Right cardiac atrium (tissue), 5 donors: ENCODE measurements around the gene SGSM1. TPM values are rescaled to one million over a fixed set of nuclear protein-coding genes. Genes with fewer than 3 reads are reported as not detected.
A peak's percentile ranks its signal among the peaks of the same experiment; 100 is the strongest.
"Not testable (repeated sequence)": the region's sequence is repeated elsewhere in the genome, so short reads cannot be mapped to it uniquely, and the experiment has no call there.

Experiments used
- ATAC-seq, 2 donors: fragments of 200-7000 bp; cut with Tn5 transposase; one replicate each; pipeline versions ENCODE4 v1.8.0 to v1.9.1; 2020; ENCODE audit warnings: moderate library complexity in 2 of 2, mild to moderate bottlenecking in 1 of 2
- DNase-seq, 3 donors: peaks; one replicate each; pipeline ENCODE4 v3.0.0-alpha.2; 2020
- H3K27ac ChIP-seq: one replicate; pipeline ENCODE4 v1.5.1; 2013; ENCODE audit warnings: mild to moderate bottlenecking, low read length, control low read depth, moderate library complexity
- H3K27me3 ChIP-seq: one replicate; pipeline ENCODE4 v1.6.1; 2013; ENCODE audit not compliant: control insufficient read depth, insufficient read depth
- H3K4me1 ChIP-seq: one replicate; pipeline ENCODE4 v1.6.1; 2013; ENCODE audit warnings: low read length; ENCODE audit not compliant: control insufficient read depth, insufficient read depth
- H3K4me3 ChIP-seq: one replicate; pipeline ENCODE4 v1.5.1; 2013; ENCODE audit warnings: low read length, control low read depth
- H3K9me3 ChIP-seq: one replicate; pipeline ENCODE4 v1.6.1; 2013; ENCODE audit warnings: low read length; ENCODE audit not compliant: control insufficient read depth
- WGBS: extraction: QIAGEN DNeasy Blood & Tissue Kit; methylation state at CpG from one replicate; pipeline ENCODE4 v1.1.7; 2013; 5-methylcytosine and 5-hydroxymethylcytosine counted together
- intact Hi-C, 4 donors: fragments of 100-400 bp; cut with DNase I; formaldehyde crosslinking; loops; one replicate each; pipeline versions ENCODE4 v1.11.0 to v1.14.0; 2022 to 2023
- polyA plus RNA-seq: library from polyadenylated mRNA; stranded (reverse); fragments of 200-250 nt; gene quantifications from one replicate; pipeline ENCODE4 v1.2.3, GENCODE V29; 2013
- total RNA-seq, 4 donors: library from RNA; stranded (reverse); fragmentation: NEBNext Ultra II Directional; extraction: Animal tissue kit (Norgen Biotek cat#: 25700); gene quantifications; one replicate each; pipeline ENCODE4 v1.2.1, GENCODE V29; 2021
- donor health status: healthy with polysubstance abuse.
- donor health status: DM: no; HTN: yes; CAD: no.
- donor health status: DM: no; HTN: no; CAD: no.
- donor health status: DM: no; HTN: yes; CAD: no; lungs with severe emphysema.
- donor health status: DM: yes; HTN: yes; CAD: no.

Gene SGSM1
- total and polyA plus RNA-seq, 5 donors, result 15.0 to 47.5 (median 33.1) TPM

DNA sequence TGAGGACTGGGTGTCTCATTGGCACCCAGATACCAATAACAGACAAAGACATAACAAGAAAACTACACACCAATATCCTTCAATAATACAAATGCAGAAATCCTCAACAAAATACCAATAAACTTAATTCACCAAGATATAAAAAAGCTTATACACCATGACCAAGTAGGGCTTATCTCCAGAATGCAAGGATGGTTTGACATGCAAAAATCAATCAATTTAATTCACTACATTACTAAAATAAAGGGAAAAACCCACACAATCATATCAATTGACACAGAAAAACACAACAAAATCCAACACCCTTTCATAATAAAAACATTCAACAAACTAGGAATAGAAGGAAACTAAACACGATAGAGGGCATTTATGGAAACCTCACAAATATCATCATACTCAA is 99.9 kb downstream of the SGSM1 start:
- ATAC-seq (no peak), DNase-seq (no peak)
- Histone ChIP-seq H3K27ac (no peak overlapping the region), H3K9me3 (no peaks in the 10 kb centered on the region), H3K27me3 (no peaks in the 10 kb centered on the region), H3K4me1 (no peaks in the 10 kb centered on the region), H3K4me3 (no peak overlapping the region)
- intact Hi-C loops, result no loop called here
- 97% methylated on average over 1 of the region's 1 CpG for WGBS

GRCh38 chr22:24907101-24907500 is 101.1 kb downstream of the SGSM1 start:
- intact Hi-C loops, ATAC-seq: not testable (repeated sequence)
- 97% methylated on average over 3 of the region's 3 CpGs for WGBS

GRCh38 chr22:24920029-24920428 is 114.0 kb downstream of the SGSM1 start:
- H3K27me3 ChIP-seq, result no peaks in the 10 kb centered on the region
- no peak overlapping the region for H3K27ac ChIP-seq
- 87% methylated on average over 4 of the region's 4 CpGs for WGBS
- H3K4me1 ChIP-seq, result no peaks in the 10 kb centered on the region
- ATAC-seq (no peak), DNase-seq (no peak)
- H3K9me3 ChIP-seq, result no peaks in the 10 kb centered on the region
- intact Hi-C loops, result no loop called here
- H3K4me3 ChIP-seq, result no peak overlapping the region

More at GRCh38 chr22:24907101-24907500, 101.1 kb downstream of the SGSM1 start:
- H3K4me1 ChIP-seq, H3K27me3 ChIP-seq, DNase-seq, H3K27ac ChIP-seq, H3K4me3 ChIP-seq, H3K9me3 ChIP-seq: not testable (repeated sequence)

GRCh38 chr22:24925586-24926427 is 119.8 kb downstream of the SGSM1 start:
- Histone ChIP-seq H3K27ac (no peak overlapping the region), H3K4me3 (no peak overlapping the region), H3K9me3 (no peaks in the 10 kb centered on the region), H3K27me3 (no peaks in the 10 kb centered on the region), H3K4me1 (no peaks in the 10 kb centered on the region)
- WGBS, result 46% methylated on average over 17 of the region's 17 CpGs
- no peak for DNase-seq
- intact Hi-C loops, result no loop called here
- ATAC-seq, result peak; percentile 41 to 53

GRCh38 chr22:24926428-24926725 is 120.4 kb downstream of the SGSM1 start:
- intact Hi-C loops, result no loop called here
- 48% methylated on average over 3 of the region's 3 CpGs for WGBS
- no peak for DNase-seq
- ATAC-seq, result no peak
- Histone ChIP-seq H3K9me3 (no peaks in the 10 kb centered on the region), H3K27ac (no peak overlapping the region), H3K4me3 (no peak overlapping the region), H3K4me1 (no peaks in the 10 kb centered on the region), H3K27me3 (no peaks in the 10 kb centered on the region)

GRCh38 chr22:24926849-24927579 is 121.0 kb downstream of the SGSM1 start:
- Histone ChIP-seq H3K9me3 (no peaks in the 10 kb centered on the region), H3K27me3 (no peaks in the 10 kb centered on the region), H3K27ac (no peak overlapping the region), H3K4me1 (no peaks in the 10 kb centered on the region), H3K4me3 (no peak overlapping the region)
- DNase-seq, result no peak
- 92% methylated on average over 1 of the region's 1 CpG for WGBS
- intact Hi-C loops, result no loop called here
- ATAC-seq, result no peak

DNA sequence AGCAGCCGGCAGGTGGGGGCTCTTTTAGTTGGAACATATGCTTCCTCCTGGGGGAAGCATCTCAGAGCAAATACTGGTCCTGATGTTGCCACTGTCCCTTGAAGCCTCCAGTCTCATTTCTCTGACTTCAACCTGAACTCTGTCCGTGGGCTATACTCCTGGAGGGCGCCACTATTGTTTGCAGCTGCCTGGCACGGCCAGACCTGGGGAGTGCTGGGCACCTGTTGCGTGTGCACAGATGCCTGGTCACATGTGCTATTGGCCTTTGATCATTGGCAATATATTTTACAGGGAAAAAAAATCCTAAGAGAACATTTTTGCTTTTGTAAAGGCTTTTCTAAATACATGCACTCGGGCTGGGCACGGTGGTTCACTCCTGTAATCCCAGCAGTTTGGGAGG is 122.3 kb downstream of the SGSM1 start:
- no peak overlapping the region for H3K4me3 ChIP-seq
- ATAC-seq, result no peak
- no peaks in the 10 kb centered on the region for H3K9me3 ChIP-seq
- WGBS, result 90% methylated on average over 7 of the region's 7 CpGs
- H3K27ac ChIP-seq, result no peak overlapping the region
- intact Hi-C loops, result no loop called here
- no peaks in the 10 kb centered on the region for H3K27me3 ChIP-seq
- DNase-seq, result no peak
- no peaks in the 10 kb centered on the region for H3K4me1 ChIP-seq

GRCh38 chr22:24930678-24931077 is 124.7 kb downstream of the SGSM1 start:
- Histone ChIP-seq H3K27me3 (no peaks in the 10 kb centered on the region), H3K9me3 (no peaks in the 10 kb centered on the region), H3K4me3 (no peak overlapping the region), H3K27ac (no peak overlapping the region), H3K4me1 (no peaks in the 10 kb centered on the region)
- ATAC-seq (no peak), DNase-seq (no peak)
- intact Hi-C loops, result no loop called here
- 67% methylated on average over 3 of the region's 3 CpGs for WGBS

- intact Hi-C loops, result loop anchor here in 2 of 4 donors (5.0 kb wide), 2 partner anchors 116 to 121 kb away; no protein-coding TSS in a partner anchor
- DNase-seq, result no peak
- no peaks in the 10 kb centered on the region for H3K9me3 ChIP-seq
- no peak overlapping the region for H3K4me3 ChIP-seq
- no peak overlapping the region for H3K27ac ChIP-seq
- no peak for ATAC-seq
- no peaks in the 10 kb centered on the region for H3K4me1 ChIP-seq
- H3K27me3 ChIP-seq, result no peaks in the 10 kb centered on the region
Observed at GRCh38 chr22:24935771-24936483, 129.9 kb downstream of the SGSM1 start.

DNA sequence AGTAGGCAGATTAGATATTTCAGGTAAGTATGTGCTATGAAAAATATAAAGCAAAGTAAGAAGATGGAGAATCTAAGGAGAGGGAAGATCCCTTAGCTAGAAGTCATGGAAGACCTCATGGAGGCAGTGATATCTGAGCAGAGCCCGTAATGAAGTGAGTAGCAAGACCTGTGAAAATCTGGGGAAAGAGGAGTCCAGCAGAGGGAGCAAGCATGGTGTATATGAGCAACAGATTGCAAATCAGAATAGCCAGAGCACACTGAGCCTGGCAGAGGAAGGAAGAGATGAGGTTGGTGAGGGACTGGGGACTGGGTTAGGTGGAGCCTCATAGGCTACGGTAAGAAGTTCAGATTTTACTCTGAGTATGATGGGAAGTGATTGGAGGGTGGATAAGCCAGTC is 131.1 kb downstream of the SGSM1 start:
- WGBS, result 32% methylated on average over 2 of the region's 2 CpGs
- H3K9me3 ChIP-seq, result no peaks in the 10 kb centered on the region
- ATAC-seq (no peak), DNase-seq (no peak)
- intact Hi-C loops, result loop anchor here in 2 of 4 donors (5.0 kb wide), 2 partner anchors 115 to 120 kb away; no protein-coding TSS in a partner anchor
- no peaks in the 10 kb centered on the region for H3K27me3 ChIP-seq
- H3K4me3 ChIP-seq, result no peak overlapping the region
- H3K4me1 ChIP-seq, result no peaks in the 10 kb centered on the region
- no peak overlapping the region for H3K27ac ChIP-seq
